ENCODE results near the gene KCNIP4. TPM values are rescaled to one million over a fixed set of nuclear protein-coding genes. Genes with fewer than 3 reads are reported as not detected.

KCNIP4 gene
- total RNA-seq, 2 experiments from 2014 or later, result not detected

GRCh38 chr4:21960793-21961192 is 12.2 kb upstream of the KCNIP4 start:
- H3K9me3 Mint-ChIP-seq, result no peaks in the 10 kb centered on the region
- CTCF ChIA-PET, result no interaction called here
- H3K4me1 Mint-ChIP-seq (ENCODE audit: low read depth), result no peaks in the 10 kb centered on the region
- peaks cover 5% of the 10 kb centered on the region for H3K27me3 Mint-ChIP-seq (ENCODE audit: low read depth)
- no peak overlapping the region for H3K27ac Mint-ChIP-seq
- intact Hi-C loops (cut with micrococcal nuclease), result no loop called here
- H3K36me3 Mint-ChIP-seq (ENCODE audit: low read depth), result no peaks in the 10 kb centered on the region
- no peak overlapping the region for H3K4me3 Mint-ChIP-seq
- DNase-seq, result no peak

GRCh38 chr4:21954916-21955315 is 6.3 kb upstream of the KCNIP4 start:
- Mint-ChIP-seq H3K27ac (no peak overlapping the region), H3K4me3 (no peak overlapping the region), H3K9me3 (no peaks in the 10 kb centered on the region), H3K4me1 (ENCODE audit: low read depth) (no peaks in the 10 kb centered on the region), H3K36me3 (ENCODE audit: low read depth) (no peaks in the 10 kb centered on the region), H3K27me3 (ENCODE audit: low read depth) (peaks cover 9% of the 10 kb centered on the region)
- no peak for DNase-seq
- CTCF ChIA-PET, result no interaction called here
- intact Hi-C loops (cut with micrococcal nuclease), result no loop called here

GRCh38 chr4:21953653-21954052 is 5.1 kb upstream of the KCNIP4 start:
- intact Hi-C loops (cut with micrococcal nuclease), result no loop called here
- CTCF ChIA-PET, result interaction anchor here (0.7 kb wide), 1 partner anchor 434 kb away, joined by 3 read pairs; no protein-coding TSS in a partner anchor
- Mint-ChIP-seq H3K27ac (no peak overlapping the region), H3K27me3 (ENCODE audit: low read depth) (peaks cover 16% of the 10 kb centered on the region), H3K36me3 (ENCODE audit: low read depth) (no peaks in the 10 kb centered on the region), H3K4me3 (no peak overlapping the region), H3K4me1 (ENCODE audit: low read depth) (no peaks in the 10 kb centered on the region), H3K9me3 (no peaks in the 10 kb centered on the region)
- DNase-seq, result no peak

GRCh38 chr4:21952549-21952948 is 4.0 kb upstream of the KCNIP4 start:
- Mint-ChIP-seq H3K9me3 (no peaks in the 10 kb centered on the region), H3K27ac (no peak overlapping the region), H3K27me3 (ENCODE audit: low read depth) (peaks cover 20% of the 10 kb centered on the region), H3K4me3 (no peak overlapping the region), H3K36me3 (ENCODE audit: low read depth) (no peaks in the 10 kb centered on the region), H3K4me1 (ENCODE audit: low read depth) (no peaks in the 10 kb centered on the region)
- CTCF ChIA-PET, result no interaction called here
- intact Hi-C loops (cut with micrococcal nuclease), result no loop called here
- DNase-seq, result no peak

GRCh38 chr4:21949073-21949457 is 493 bp upstream of the KCNIP4 start:
- H3K4me3 Mint-ChIP-seq, result no peak overlapping the region
- DNase-seq, result no peak
- H3K9me3 Mint-ChIP-seq, result no peaks in the 10 kb centered on the region
- peaks cover 35% of the 10 kb centered on the region for H3K27me3 Mint-ChIP-seq (ENCODE audit: low read depth)
- H3K4me1 Mint-ChIP-seq (ENCODE audit: low read depth), result no peaks in the 10 kb centered on the region
- H3K36me3 Mint-ChIP-seq (ENCODE audit: low read depth), result no peaks in the 10 kb centered on the region
- CTCF ChIA-PET, result no interaction called here
- no peak overlapping the region for H3K27ac Mint-ChIP-seq
- intact Hi-C loops (cut with micrococcal nuclease), result no loop called here

GRCh38 chr4:21947791-21948346 is 703 bp downstream of the KCNIP4 start:
- intact Hi-C loops (cut with micrococcal nuclease), result no loop called here
- H3K27ac Mint-ChIP-seq, result no peak overlapping the region
- H3K36me3 Mint-ChIP-seq (ENCODE audit: low read depth), result no peaks in the 10 kb centered on the region
- H3K27me3 Mint-ChIP-seq (ENCODE audit: low read depth), result peaks cover 41% of the 10 kb centered on the region
- H3K4me3 Mint-ChIP-seq, result no peak overlapping the region
- no peaks in the 10 kb centered on the region for H3K9me3 Mint-ChIP-seq
- no peak for DNase-seq
- no peaks in the 10 kb centered on the region for H3K4me1 Mint-ChIP-seq (ENCODE audit: low read depth)
- CTCF ChIA-PET, result interaction anchor here (0.7 kb wide), 1 partner anchor 211 kb away, joined by 3 read pairs; no protein-coding TSS in a partner anchor

GRCh38 chr4:21946858-21947257 is 1.7 kb downstream of the KCNIP4 start:
- no peaks in the 10 kb centered on the region for H3K9me3 Mint-ChIP-seq
- H3K4me3 Mint-ChIP-seq, result no peak overlapping the region
- H3K4me1 Mint-ChIP-seq (ENCODE audit: low read depth), result no peaks in the 10 kb centered on the region
- no peak overlapping the region for H3K27ac Mint-ChIP-seq
- H3K36me3 Mint-ChIP-seq (ENCODE audit: low read depth), result no peaks in the 10 kb centered on the region
- CTCF ChIA-PET, result no interaction called here
- peaks cover 38% of the 10 kb centered on the region for H3K27me3 Mint-ChIP-seq (ENCODE audit: low read depth)
- DNase-seq, result no peak
- intact Hi-C loops (cut with micrococcal nuclease), result no loop called here

- CTCF ChIA-PET, result no interaction called here
- DNase-seq, result no peak
- no peaks in the 10 kb centered on the region for H3K4me1 Mint-ChIP-seq (ENCODE audit: low read depth)
- H3K9me3 Mint-ChIP-seq, result peaks cover 3% of the 10 kb centered on the region
- peaks cover 2% of the 10 kb centered on the region for H3K27me3 Mint-ChIP-seq (ENCODE audit: low read depth)
- no peak overlapping the region for H3K27ac Mint-ChIP-seq
- no peak overlapping the region for H3K4me3 Mint-ChIP-seq
- intact Hi-C loops (cut with micrococcal nuclease), result no loop called here
- no peaks in the 10 kb centered on the region for H3K36me3 Mint-ChIP-seq (ENCODE audit: low read depth)
These were observed 26.9 kb downstream of the KCNIP4 start for GRCh38 chr4:21921526-21922180.

- H3K9me3 Mint-ChIP-seq, result peaks cover 2% of the 10 kb centered on the region
- no peaks in the 10 kb centered on the region for H3K4me1 Mint-ChIP-seq (ENCODE audit: low read depth)
- no peaks in the 10 kb centered on the region for H3K27me3 Mint-ChIP-seq (ENCODE audit: low read depth)
- intact Hi-C loops (cut with micrococcal nuclease), result no loop called here
- CTCF ChIA-PET, result no interaction called here
- no peaks in the 10 kb centered on the region for H3K36me3 Mint-ChIP-seq (ENCODE audit: low read depth)
- no peak for DNase-seq
- no peak overlapping the region for H3K4me3 Mint-ChIP-seq
- no peak overlapping the region for H3K27ac Mint-ChIP-seq
These were observed 32.8 kb downstream of the KCNIP4 start for GRCh38 chr4:21915761-21916160.

GRCh38 chr4:21901831-21902230 is 46.7 kb downstream of the KCNIP4 start:
- Mint-ChIP-seq H3K4me1 (ENCODE audit: low read depth) (no peaks in the 10 kb centered on the region), H3K4me3 (no peak overlapping the region), H3K27ac (no peak overlapping the region), H3K36me3 (ENCODE audit: low read depth) (no peaks in the 10 kb centered on the region), H3K27me3 (ENCODE audit: low read depth) (no peaks in the 10 kb centered on the region), H3K9me3 (peaks cover 11% of the 10 kb centered on the region)
- intact Hi-C loops (cut with micrococcal nuclease), result no loop called here
- CTCF ChIA-PET, result no interaction called here
- no peak for DNase-seq

- Mint-ChIP-seq H3K36me3 (ENCODE audit: low read depth) (no peaks in the 10 kb centered on the region), H3K4me1 (ENCODE audit: low read depth) (no peaks in the 10 kb centered on the region), H3K4me3 (no peak overlapping the region), H3K27ac (no peak overlapping the region), H3K27me3 (ENCODE audit: low read depth) (no peaks in the 10 kb centered on the region), H3K9me3 (peaks cover 11% of the 10 kb centered on the region)
- CTCF ChIA-PET, result no interaction called here
- intact Hi-C loops (cut with micrococcal nuclease), result no loop called here
- DNase-seq, result no peak
These were observed 47.3 kb downstream of the KCNIP4 start for GRCh38 chr4:21901281-21901680.

- no peak overlapping the region for H3K4me3 Mint-ChIP-seq
- no peak overlapping the region for H3K27ac Mint-ChIP-seq
- H3K4me1 Mint-ChIP-seq (ENCODE audit: low read depth), result no peaks in the 10 kb centered on the region
- H3K27me3 Mint-ChIP-seq (ENCODE audit: low read depth), result no peaks in the 10 kb centered on the region
- intact Hi-C loops (cut with micrococcal nuclease), result no loop called here
- no peaks in the 10 kb centered on the region for H3K36me3 Mint-ChIP-seq (ENCODE audit: low read depth)
- no peak for DNase-seq
- H3K9me3 Mint-ChIP-seq, result peaks cover 11% of the 10 kb centered on the region
- CTCF ChIA-PET, result no interaction called here
These were observed 48.4 kb downstream of the KCNIP4 start for GRCh38 chr4:21900211-21900610.

- intact Hi-C loops (cut with micrococcal nuclease), result no loop called here
- Mint-ChIP-seq H3K4me3 (no peak overlapping the region), H3K36me3 (ENCODE audit: low read depth) (no peaks in the 10 kb centered on the region), H3K9me3 (peaks cover 11% of the 10 kb centered on the region), H3K27ac (no peak overlapping the region), H3K4me1 (ENCODE audit: low read depth) (no peaks in the 10 kb centered on the region), H3K27me3 (ENCODE audit: low read depth) (no peaks in the 10 kb centered on the region)
- DNase-seq, result no peak
- CTCF ChIA-PET, result interaction anchor here (0.6 kb wide), 1 partner anchor 1271 kb away, joined by 3 read pairs; no protein-coding TSS in a partner anchor
These were observed 50.5 kb downstream of the KCNIP4 start for GRCh38 chr4:21898101-21898500.

Data from activated naive CD4-positive, alpha-beta T cell treated with anti-CD3 and anti-CD28 coated beads for 36 hours (primary cell).